WERI-Rb-1 (cell line): ENCODE data around the gene SMARCD1.

ENCODE experiments used
- DNase-seq: peaks from one replicate; pipeline ENCODE4 v3.0.0-alpha.2; 2020
- H3K27ac ChIP-seq: fragments of 250-450 bp; sonication (Bioruptor Pico); 2 replicates; pipeline ENCODE4 v1.5.1; 2020; ENCODE audit warnings: mild to moderate bottlenecking, moderate library complexity
- H3K27me3 ChIP-seq: fragments of 250-450 bp; sonication (Bioruptor Pico); 2 replicates; pipeline ENCODE4 v1.5.1; 2021; ENCODE audit warnings: mild to moderate bottlenecking, low read depth, moderate library complexity; ENCODE audit not compliant: insufficient read depth, severe bottlenecking
- H3K36me3 ChIP-seq: fragments of 250-450 bp; sonication (Bioruptor Pico); 2 replicates; pipeline ENCODE4 v1.5.1; 2020; ENCODE audit warnings: mild to moderate bottlenecking, moderate library complexity
- H3K4me3 ChIP-seq: 2 replicates; pipeline ENCODE4 v1.5.1; 2011; ENCODE audit warnings: low read depth, mild to moderate bottlenecking, control low read depth, low read length
- H3K9me3 ChIP-seq: fragments of 250-450 bp; sonication (Bioruptor Pico); 2 replicates; pipeline ENCODE4 v1.5.1; 2021; ENCODE audit warnings: mild to moderate bottlenecking, moderate library complexity; ENCODE audit not compliant: severe bottlenecking
- CTCF ChIP-seq: IDR thresholded peaks from 2 replicates; pipeline ENCODE4 v1.5.1; 2011; ENCODE audit warnings: low read depth, mild to moderate bottlenecking, control low read depth, inconsistent platforms, low read length

Gene SMARCD1

GRCh38 chr12:50059440-50060119, 25.6 kb upstream of the SMARCD1 start:
- Histone ChIP-seq H3K27me3 (no peaks in the 10 kb centered on the region), H3K36me3 (peaks cover 15% of the 10 kb centered on the region), H3K9me3 (no peaks in the 10 kb centered on the region), H3K4me3 (no peak overlapping the region), H3K27ac (no peak overlapping the region)
- no peak for TF ChIP-seq CTCF
- DNase-seq = no peak

- H3K36me3 ChIP-seq = peaks cover 15% of the 10 kb centered on the region
- no peaks in the 10 kb centered on the region for H3K27me3 ChIP-seq
- no peaks in the 10 kb centered on the region for H3K9me3 ChIP-seq
- no peak for TF ChIP-seq CTCF
- no peak overlapping the region for H3K27ac ChIP-seq
- H3K4me3 ChIP-seq = no peak overlapping the region
- DNase-seq = no peak
These were observed 25.0 kb upstream of the SMARCD1 start for GRCh38 chr12:50060120-50060468.

- Histone ChIP-seq H3K36me3 (peaks cover 15% of the 10 kb centered on the region), H3K4me3 (no peak overlapping the region), H3K9me3 (no peaks in the 10 kb centered on the region), H3K27ac (no peak overlapping the region), H3K27me3 (no peaks in the 10 kb centered on the region)
- TF ChIP-seq CTCF = no peak
- DNase-seq = no peak
These were observed 24.0 kb upstream of the SMARCD1 start for GRCh38 chr12:50061171-50061570.

GRCh38 chr12:50061946-50062686, 23.0 kb upstream of the SMARCD1 start:
- Histone ChIP-seq H3K27ac (no peak overlapping the region), H3K36me3 (peaks cover 15% of the 10 kb centered on the region), H3K9me3 (no peaks in the 10 kb centered on the region), H3K4me3 (no peak overlapping the region), H3K27me3 (no peaks in the 10 kb centered on the region)
- no peak for DNase-seq
- TF ChIP-seq CTCF = no peak

GRCh38 chr12:50062728-50063460, 22.2 kb upstream of the SMARCD1 start:
- DNase-seq = no peak
- H3K36me3 ChIP-seq = peaks cover 15% of the 10 kb centered on the region
- H3K4me3 ChIP-seq = no peak overlapping the region
- H3K27me3 ChIP-seq = no peaks in the 10 kb centered on the region
- H3K9me3 ChIP-seq = no peaks in the 10 kb centered on the region
- no peak overlapping the region for H3K27ac ChIP-seq
- TF ChIP-seq CTCF = 0 out of 2 replicates have a peak, but pooled peaks have one; percentile 6
